ENCODE results near the gene USP5. TPM values are rescaled to one million over a fixed set of nuclear protein-coding genes. Genes with fewer than 3 reads are reported as not detected.

The USP5 gene
- total RNA-seq, 1 experiment from 2014 or later = 143 TPM

- Histone ChIP-seq H3K9me3 (no peaks in the 10 kb centered on the region), H3K36me3 (peaks cover 14% of the 10 kb centered on the region), H3K4me3 (no peak overlapping the region), H3K27me3 (no peaks in the 10 kb centered on the region)
- no peak for DNase-seq
These were observed 18.6 kb upstream of the USP5 start for GRCh38 chr12:6833189-6833890.

- H3K4me3 ChIP-seq = no peak overlapping the region
- no peaks in the 10 kb centered on the region for H3K27me3 ChIP-seq
- H3K9me3 ChIP-seq = no peaks in the 10 kb centered on the region
- DNase-seq = no peak
- H3K36me3 ChIP-seq = peaks cover 14% of the 10 kb centered on the region
These were observed 17.7 kb upstream of the USP5 start for GRCh38 chr12:6834254-6834653.

- H3K4me3 ChIP-seq = no peak overlapping the region
- DNase-seq = no peak
- H3K36me3 ChIP-seq = peaks cover 14% of the 10 kb centered on the region
- H3K27me3 ChIP-seq = no peaks in the 10 kb centered on the region
- H3K9me3 ChIP-seq = no peaks in the 10 kb centered on the region
These were observed 17.1 kb upstream of the USP5 start for GRCh38 chr12:6834873-6835272.

- Histone ChIP-seq H3K9me3 (no peaks in the 10 kb centered on the region), H3K36me3 (peaks cover 8% of the 10 kb centered on the region), H3K4me3 (no peak overlapping the region), H3K27me3 (no peaks in the 10 kb centered on the region)
- no peak for DNase-seq
These were observed 15.1 kb upstream of the USP5 start for GRCh38 chr12:6836851-6837250.

- Histone ChIP-seq H3K4me3 (no peak overlapping the region), H3K27me3 (no peaks in the 10 kb centered on the region), H3K36me3 (peaks cover 11% of the 10 kb centered on the region), H3K9me3 (no peaks in the 10 kb centered on the region)
- DNase-seq = no peak
These were observed 14.4 kb upstream of the USP5 start for GRCh38 chr12:6837370-6838060.

GRCh38 chr12:6838854-6839253 lies 13.1 kb upstream of the USP5 start:
- Histone ChIP-seq H3K4me3 (no peak overlapping the region), H3K27me3 (no peaks in the 10 kb centered on the region), H3K36me3 (peaks cover 6% of the 10 kb centered on the region), H3K9me3 (no peaks in the 10 kb centered on the region)
- no peak for DNase-seq

GRCh38 chr12:6839482-6840201 lies 12.3 kb upstream of the USP5 start:
- H3K36me3 ChIP-seq = peaks cover 7% of the 10 kb centered on the region
- H3K4me3 ChIP-seq = no peak overlapping the region

GRCh38 chr12:6840330-6840729 lies 11.6 kb upstream of the USP5 start:
- no peak for DNase-seq
- H3K4me3 ChIP-seq = no peak overlapping the region
- peaks cover 9% of the 10 kb centered on the region for H3K36me3 ChIP-seq
- no peaks in the 10 kb centered on the region for H3K9me3 ChIP-seq
- H3K27me3 ChIP-seq = no peaks in the 10 kb centered on the region

More at GRCh38 chr12:6839482-6840201, 12.3 kb upstream of the USP5 start:
- Histone ChIP-seq H3K27me3 (no peaks in the 10 kb centered on the region), H3K9me3 (no peaks in the 10 kb centered on the region)
- no peak for DNase-seq

- no peak within 1 kb of the TSS for H3K4me3 ChIP-seq
- peaks cover 12% of the 10 kb centered on the region for H3K36me3 ChIP-seq
- no peak for DNase-seq
- no peaks in the 10 kb centered on the region for H3K9me3 ChIP-seq
- H3K27me3 ChIP-seq = no peaks in the 10 kb centered on the region
These were observed 11.0 kb upstream of the USP5 start, which contains the start of gene GNB3 for GRCh38 chr12:6840761-6841515. Gene GNB3 (plus strand): TSS chr12:6840925. CDS start chr12:6841288, 363 bp downstream.

- Histone ChIP-seq H3K36me3 (peaks cover 24% of the 10 kb centered on the region), H3K27me3 (no peaks in the 10 kb centered on the region), H3K9me3 (no peaks in the 10 kb centered on the region), H3K4me3 (no peak overlapping the region)
- no peak for DNase-seq
These were observed 9.9 kb upstream of the USP5 start for GRCh38 chr12:6842075-6842474.

- H3K27me3 ChIP-seq = no peaks in the 10 kb centered on the region
- DNase-seq = no peak
- H3K4me3 ChIP-seq = no peak overlapping the region
- H3K36me3 ChIP-seq = peaks cover 36% of the 10 kb centered on the region
- no peaks in the 10 kb centered on the region for H3K9me3 ChIP-seq
These were observed 8.6 kb upstream of the USP5 start for GRCh38 chr12:6843118-6843902.

GRCh38 chr12:6845395-6845794 lies 6.6 kb upstream of the USP5 start:
- DNase-seq = no peak
- Histone ChIP-seq H3K36me3 (peaks cover 57% of the 10 kb centered on the region), H3K9me3 (no peaks in the 10 kb centered on the region), H3K27me3 (no peaks in the 10 kb centered on the region), H3K4me3 (no peak overlapping the region)

- DNase-seq = no peak
- Histone ChIP-seq H3K9me3 (no peaks in the 10 kb centered on the region), H3K4me3 (no peak overlapping the region), H3K27me3 (no peaks in the 10 kb centered on the region), H3K36me3 (peaks cover 61% of the 10 kb centered on the region)
These were observed 5.6 kb upstream of the USP5 start for GRCh38 chr12:6846316-6846869.

- Histone ChIP-seq H3K9me3 (no peaks in the 10 kb centered on the region), H3K36me3 (peaks cover 58% of the 10 kb centered on the region), H3K27me3 (no peaks in the 10 kb centered on the region), H3K4me3 (no peak overlapping the region)
- DNase-seq = no peak
These were observed 4.3 kb upstream of the USP5 start for GRCh38 chr12:6847676-6848075.

- Histone ChIP-seq H3K36me3 (peaks cover 67% of the 10 kb centered on the region), H3K27me3 (no peaks in the 10 kb centered on the region), H3K4me3 (no peak overlapping the region), H3K9me3 (no peaks in the 10 kb centered on the region)
- DNase-seq = no peak
These were observed 2.5 kb upstream of the USP5 start for GRCh38 chr12:6849427-6849826.

Data from MG63 (cell line).